Esophagus muscularis mucosa (tissue), 4 donors: ENCODE data around the gene C5orf15. TPM values are rescaled to one million over a fixed set of nuclear protein-coding genes. Genes with fewer than 3 reads are reported as not detected.

ENCODE experiments used
- DNase-seq: peaks from one replicate; pipeline ENCODE4 v3.0.0-alpha.2; 2017; ENCODE audit errors: extremely low spot score
- H3K27ac ChIP-seq, 4 donors: fragments of 200-600 bp; sonication (generic); replicated peaks in 1 of 4; 1 replicate in 3 of 4; 2 replicates in 1 of 4; pipeline ENCODE4 v1.5.1; 2016 to 2019; ENCODE audit warnings: mild to moderate bottlenecking in 1 of 4
- H3K27me3 ChIP-seq, 4 donors: fragments of 200-600 bp; sonication (generic); one replicate each; pipeline versions ENCODE4 v1.5.1 to v1.6.0; 2016 to 2019
- H3K36me3 ChIP-seq, 4 donors: fragments of 200-600 bp; sonication (generic); one replicate each; pipeline ENCODE4 v1.5.1; 2016 to 2019
- H3K4me1 ChIP-seq, 4 donors: fragments of 200-600 bp; sonication (generic); one replicate each; pipeline ENCODE4 v1.5.1; 2016 to 2019
- H3K4me3 ChIP-seq, 4 donors: fragments of 200-600 bp; sonication (generic); 1 replicate in 2 of 4; 2 replicates in 2 of 4; pipeline ENCODE4 v1.5.1; 2016 to 2019; ENCODE audit warnings: mild to moderate bottlenecking in 4 of 4, moderate library complexity in 1 of 4
- H3K9me3 ChIP-seq, 4 donors: fragments of 200-600 bp; sonication (generic); 1 replicate in 3 of 4; 2 replicates in 1 of 4; pipeline ENCODE4 v1.5.1; 2016 to 2019
- CTCF ChIP-seq, 3 experiments: fragments of 200-600 bp in 2 of 3; fragments of 450-650 bp in 1 of 3; sonication (generic) in 2 of 3; IDR thresholded peaks; one replicate each; pipeline ENCODE4 v1.5.1; 2017 to 2019; ENCODE audit warnings: antibody characterized with exemption in 3 of 3, mild to moderate bottlenecking in 2 of 3, moderate library complexity in 1 of 3
- EP300 ChIP-seq: sonication (generic); formaldehyde crosslinking; IDR thresholded peaks from one replicate; pipeline ENCODE4 v1.6.1; 2017; ENCODE audit warnings: antibody characterized with exemption
- POLR2A ChIP-seq: fragments of 450-650 bp; IDR thresholded peaks from one replicate; pipeline ENCODE4 v1.6.1; 2017; ENCODE audit warnings: antibody characterized with exemption, moderate library complexity, mild to moderate bottlenecking, low read depth
- POLR2AphosphoS5 ChIP-seq, 2 donors: sonication (generic); formaldehyde crosslinking; IDR thresholded peaks; one replicate each; pipeline ENCODE4 v1.6.1; 2017; ENCODE audit warnings: antibody characterized with exemption in 2 of 2
- WGBS: methylation state at CpG from one replicate; pipeline ENCODE4 v1.1.5; 2018; 5-methylcytosine and 5-hydroxymethylcytosine counted together
- intact Hi-C: fragments of 100-400 bp; cut with DNase I; formaldehyde crosslinking; loops from one replicate; pipeline ENCODE4 v1.15.1; 2023
- total RNA-seq, 4 donors: library from RNA; depleted of rRNA; stranded (reverse); fragments of >200 nt; gene quantifications; one replicate each; pipeline versions ENCODE4 v1.1.0 to v1.2.1, GENCODE V29; 2016

C5orf15 gene
- total RNA-seq, 4 donors from 2014 or later: 20.3 to 26.1 (median 22.2) TPM

GRCh38 chr5:133926489-133927299 lies 41.7 kb downstream of the C5orf15 start:
- DNase-seq: no peak
- Histone ChIP-seq H3K4me3 (no peak overlapping the region), H3K27ac (no peak overlapping the region), H3K4me1 (no peaks in the 10 kb centered on the region), H3K9me3 (no peaks in the 10 kb centered on the region), H3K27me3 (peaks cover 0 to 9% (median 0%) of the 10 kb centered on the region in 4 donors), H3K36me3 (no peaks in the 10 kb centered on the region)
- WGBS: 73% methylated on average over 5 of the region's 17 CpGs
- TF ChIP-seq POLR2A (no peak), POLR2AphosphoS5 (IDR thresholded peaks at IDR 0.05) (no peak), CTCF (IDR thresholded peaks at IDR 0.05) (no peak), EP300 (no peak)
- intact Hi-C loops: no loop called here

GRCh38 chr5:133925866-133926488 lies 42.4 kb downstream of the C5orf15 start:
- H3K36me3 ChIP-seq: no peaks in the 10 kb centered on the region
- H3K27me3 ChIP-seq: peaks cover 0 to 9% (median 0%) of the 10 kb centered on the region in 4 donors
- DNase-seq: no peak
- H3K4me1 ChIP-seq: no peaks in the 10 kb centered on the region
- H3K9me3 ChIP-seq: no peaks in the 10 kb centered on the region
- intact Hi-C loops: no loop called here
- TF ChIP-seq EP300 (no peak), POLR2A (no peak), CTCF (IDR thresholded peaks at IDR 0.05) (no peak), POLR2AphosphoS5 (IDR thresholded peaks at IDR 0.05) (no peak)
- H3K4me3 ChIP-seq: no peak overlapping the region
- no peak overlapping the region for H3K27ac ChIP-seq
- WGBS: 91% methylated on average over 8 of the region's 12 CpGs

GRCh38 chr5:133925269-133925668 lies 43.2 kb downstream of the C5orf15 start:
- DNase-seq: no peak
- intact Hi-C loops: no loop called here
- 85% methylated on average over 3 of the region's 3 CpGs for WGBS
- no peaks in the 10 kb centered on the region for H3K36me3 ChIP-seq
- no peak overlapping the region for H3K4me3 ChIP-seq
- no peaks in the 10 kb centered on the region for H3K9me3 ChIP-seq
- TF ChIP-seq EP300 (no peak), CTCF (IDR thresholded peaks at IDR 0.05) (no peak), POLR2A (no peak), POLR2AphosphoS5 (IDR thresholded peaks at IDR 0.05) (no peak)
- no peaks in the 10 kb centered on the region for H3K4me1 ChIP-seq
- H3K27ac ChIP-seq: no peak overlapping the region
- H3K27me3 ChIP-seq: peaks cover 0 to 9% (median 0%) of the 10 kb centered on the region in 4 donors

- no peak overlapping the region for H3K4me3 ChIP-seq
- TF ChIP-seq CTCF (IDR thresholded peaks at IDR 0.05): no peak
- no peak for TF ChIP-seq POLR2AphosphoS5 (IDR thresholded peaks at IDR 0.05)
- TF ChIP-seq POLR2A: no peak
- TF ChIP-seq EP300: no peak
Observed at GRCh38 chr5:133924221-133924920, 44.1 kb downstream of the C5orf15 start.

More at GRCh38 chr5:133924221-133924920, 44.1 kb downstream of the C5orf15 start:
- Histone ChIP-seq H3K36me3 (no peaks in the 10 kb centered on the region), H3K27ac (no peak overlapping the region), H3K9me3 (no peaks in the 10 kb centered on the region), H3K27me3 (peaks cover 0 to 14% (median 0%) of the 10 kb centered on the region in 4 donors), H3K4me1 (no peaks in the 10 kb centered on the region)
- no peak for DNase-seq
- 65% methylated on average over 4 of the region's 5 CpGs for WGBS
- intact Hi-C loops: no loop called here
